Neutrophil (primary cell): ENCODE results near the gene FARP2.

Source experiments
- H3K27ac ChIP-seq: fragments of 200-600 bp; sonication (generic); 2 replicates; pipeline ENCODE4 v1.5.1; 2016; ENCODE audit warnings: mild to moderate bottlenecking, moderate library complexity
- H3K27me3 ChIP-seq: fragments of 200-600 bp; sonication (generic); 2 replicates; pipeline ENCODE4 v1.6.0; 2016; ENCODE audit warnings: mild to moderate bottlenecking
- H3K36me3 ChIP-seq: fragments of 200-600 bp; sonication (generic); 2 replicates; pipeline ENCODE4 v1.5.1; 2017
- H3K4me1 ChIP-seq, 2 experiments: fragments of 200-600 bp in 1 of 2; sonication (generic) in 1 of 2; 1 replicate in 1 of 2; 2 replicates in 1 of 2; pipeline versions ENCODE4 v1.5.1 to v1.6.1; 2013 to 2016; ENCODE audit warnings: low read depth in 1 of 2, low read length in 1 of 2, mild to moderate bottlenecking in 1 of 2, moderate library complexity in 1 of 2; ENCODE audit not compliant: control insufficient read depth in 1 of 2, insufficient read depth in 1 of 2
- H3K4me3 ChIP-seq, 2 experiments: fragments of 200-600 bp in 1 of 2; sonication (generic) in 1 of 2; 1 replicate in 1 of 2; 2 replicates in 1 of 2; pipeline ENCODE4 v1.5.1; 2013 to 2016; ENCODE audit warnings: low read depth in 1 of 2, low read length in 1 of 2, mild to moderate bottlenecking in 1 of 2, moderate library complexity in 1 of 2
- H3K9me3 ChIP-seq: fragments of 200-600 bp; sonication (generic); 2 replicates; pipeline ENCODE4 v1.5.1; 2016
- CTCF ChIP-seq: fragments of 200-600 bp; sonication (generic); IDR thresholded peaks from 2 replicates; pipeline ENCODE4 v1.5.1; 2016; ENCODE audit warnings: antibody characterized with exemption

The FARP2 gene

GRCh38 chr2:241481687-241482086 lies 125.6 kb downstream of the FARP2 start:
- no peak for TF ChIP-seq CTCF
- Histone ChIP-seq H3K9me3 (no peaks in the 10 kb centered on the region), H3K36me3 (no peaks in the 10 kb centered on the region), H3K4me1 (no peaks in the 10 kb centered on the region), H3K27ac (no peak overlapping the region), H3K27me3 (peaks cover 29% of the 10 kb centered on the region), H3K4me3 (no peak overlapping the region)

GRCh38 chr2:241482126-241482955 lies 126.3 kb downstream of the FARP2 start:
- no peak overlapping the region for H3K27ac ChIP-seq
- H3K27me3 ChIP-seq, result peaks cover 35% of the 10 kb centered on the region
- no peak for TF ChIP-seq CTCF
- no peaks in the 10 kb centered on the region for H3K36me3 ChIP-seq
- H3K9me3 ChIP-seq, result no peaks in the 10 kb centered on the region
- H3K4me3 ChIP-seq, result no peak overlapping the region
- no peaks in the 10 kb centered on the region for H3K4me1 ChIP-seq

- Histone ChIP-seq H3K4me1 (no peaks in the 10 kb centered on the region), H3K27me3 (peaks cover 35% of the 10 kb centered on the region), H3K4me3 (no peak overlapping the region), H3K27ac (no peak overlapping the region), H3K36me3 (no peaks in the 10 kb centered on the region), H3K9me3 (no peaks in the 10 kb centered on the region)
- TF ChIP-seq CTCF, result no peak
Observed at GRCh38 chr2:241483305-241483704, 127.2 kb downstream of the FARP2 start.

GRCh38 chr2:241485172-241485911 lies 129.3 kb downstream of the FARP2 start:
- Histone ChIP-seq H3K36me3 (no peaks in the 10 kb centered on the region), H3K27ac (no peak overlapping the region), H3K27me3 (peaks cover 21% of the 10 kb centered on the region), H3K9me3 (no peaks in the 10 kb centered on the region), H3K4me1 (no peaks in the 10 kb centered on the region), H3K4me3 (no peak overlapping the region)
- TF ChIP-seq CTCF, result no peak

DNA sequence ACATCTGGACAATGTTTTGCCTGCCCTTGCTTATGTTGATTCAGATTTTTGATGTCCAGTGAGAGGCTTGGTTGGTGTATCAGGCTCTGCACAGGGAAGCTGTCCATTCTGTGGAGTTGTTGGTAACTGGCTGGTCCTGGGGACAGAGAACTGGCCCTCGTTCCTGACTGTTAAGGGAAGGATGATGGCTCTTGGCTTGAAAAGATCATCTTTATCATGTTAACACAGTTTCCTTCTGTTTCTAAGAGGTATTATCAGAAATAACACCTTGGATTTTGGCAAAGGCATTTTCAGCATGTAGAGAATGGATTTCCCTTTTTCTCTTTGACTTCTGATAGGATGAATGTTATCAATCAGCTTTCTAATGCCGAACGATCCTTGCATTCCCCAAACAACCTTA lies 133.0 kb downstream of the FARP2 start:
- Histone ChIP-seq H3K36me3 (peaks cover 10% of the 10 kb centered on the region), H3K4me1 (no peaks in the 10 kb centered on the region), H3K4me3 (no peak overlapping the region), H3K27me3 (peaks cover 18% of the 10 kb centered on the region), H3K9me3 (no peaks in the 10 kb centered on the region), H3K27ac (no peak overlapping the region)
- TF ChIP-seq CTCF, result no peak
